GM23338 (cell line): Measurements from ENCODE around the gene USP30.

Experiments used
- CREB1 ChIP-seq: fragments of 250-450 bp; sonication (Bioruptor Pico); IDR thresholded peaks from 2 replicates; pipeline ENCODE4 v1.5.0; 2020; ENCODE audit warnings: low read depth, mild to moderate bottlenecking, moderate library complexity
- EZH2 ChIP-seq: fragments of 200-600 bp; sonication (generic); IDR thresholded peaks from one replicate; pipeline ENCODE4 v1.8.0; 2017; ENCODE audit warnings: antibody characterized with exemption, mild to moderate bottlenecking, low read depth; ENCODE audit not compliant: unreplicated experiment
- EZH2phosphoT487 ChIP-seq: fragments of 200-600 bp; sonication (generic); IDR thresholded peaks from one replicate; pipeline ENCODE4 v1.8.1; 2018; ENCODE audit warnings: antibody characterized with exemption; ENCODE audit not compliant: unreplicated experiment
- JUNB ChIP-seq: IDR thresholded peaks from one replicate; pipeline ENCODE4 v1.6.1; 2016; ENCODE audit warnings: antibody characterized with exemption; ENCODE audit not compliant: unreplicated experiment
- NANOG ChIP-seq: IDR thresholded peaks from 2 replicates; pipeline ENCODE4 v1.6.1; 2016; ENCODE audit warnings: antibody characterized with exemption, borderline replicate concordance
- POLR2AphosphoS5 ChIP-seq: IDR thresholded peaks from 2 replicates; pipeline ENCODE4 v1.6.1; 2016; ENCODE audit warnings: antibody characterized with exemption, low read depth
- TF ChIP-seq, protein P1 (sequence below), 2 experiments: fragments of 200-600 bp in 1 of 2; sonication (generic) in 1 of 2; conservative IDR thresholded peaks; 2 replicates each; pipeline versions ENCODE4 v1.5.1 to v1.6.1; 2016 to 2017; ENCODE audit warnings: antibody characterized with exemption in 2 of 2, low read depth in 2 of 2, mild to moderate bottlenecking in 2 of 2, moderate library complexity in 1 of 2
- TF ChIP-seq, protein P2 (sequence below): IDR thresholded peaks from one replicate; pipeline ENCODE4 v1.6.1; 2018; ENCODE audit warnings: antibody characterized with exemption; ENCODE audit not compliant: unreplicated experiment

DNA sequence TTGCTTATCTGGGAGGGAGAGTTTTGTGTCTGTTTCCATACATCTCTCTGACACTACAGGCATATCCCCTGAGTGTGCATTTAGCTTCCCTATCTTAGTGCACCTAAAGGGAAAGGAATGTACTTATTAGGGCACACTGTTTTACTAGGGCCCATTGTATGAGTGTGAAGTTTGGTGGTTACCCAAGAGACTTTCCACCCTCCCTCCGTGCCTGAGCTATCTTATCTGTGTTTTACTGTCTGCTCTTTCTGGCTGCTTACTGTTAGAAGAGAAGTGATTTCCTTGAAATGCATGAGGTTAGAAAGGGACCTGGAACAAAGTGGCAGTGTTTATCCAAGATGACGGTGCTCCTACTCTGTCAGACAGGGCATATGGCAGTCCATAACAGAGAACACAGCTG lies 23.0 kb upstream of the USP30 start:
- TF ChIP-seq, protein P1, sequence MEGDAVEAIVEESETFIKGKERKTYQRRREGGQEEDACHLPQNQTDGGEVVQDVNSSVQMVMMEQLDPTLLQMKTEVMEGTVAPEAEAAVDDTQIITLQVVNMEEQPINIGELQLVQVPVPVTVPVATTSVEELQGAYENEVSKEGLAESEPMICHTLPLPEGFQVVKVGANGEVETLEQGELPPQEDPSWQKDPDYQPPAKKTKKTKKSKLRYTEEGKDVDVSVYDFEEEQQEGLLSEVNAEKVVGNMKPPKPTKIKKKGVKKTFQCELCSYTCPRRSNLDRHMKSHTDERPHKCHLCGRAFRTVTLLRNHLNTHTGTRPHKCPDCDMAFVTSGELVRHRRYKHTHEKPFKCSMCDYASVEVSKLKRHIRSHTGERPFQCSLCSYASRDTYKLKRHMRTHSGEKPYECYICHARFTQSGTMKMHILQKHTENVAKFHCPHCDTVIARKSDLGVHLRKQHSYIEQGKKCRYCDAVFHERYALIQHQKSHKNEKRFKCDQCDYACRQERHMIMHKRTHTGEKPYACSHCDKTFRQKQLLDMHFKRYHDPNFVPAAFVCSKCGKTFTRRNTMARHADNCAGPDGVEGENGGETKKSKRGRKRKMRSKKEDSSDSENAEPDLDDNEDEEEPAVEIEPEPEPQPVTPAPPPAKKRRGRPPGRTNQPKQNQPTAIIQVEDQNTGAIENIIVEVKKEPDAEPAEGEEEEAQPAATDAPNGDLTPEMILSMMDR (conservative IDR thresholded peaks at IDR 0.05; ENCODE audit: low read depth in 2 of 2), result no peak
- TF ChIP-seq CREB1 (CRISPR knock-in tag) (no peak), EZH2 (no peak), POLR2AphosphoS5 (no peak), EZH2phosphoT487 (no peak), JUNB (no peak), NANOG (no peak)
- TF ChIP-seq, protein P2, sequence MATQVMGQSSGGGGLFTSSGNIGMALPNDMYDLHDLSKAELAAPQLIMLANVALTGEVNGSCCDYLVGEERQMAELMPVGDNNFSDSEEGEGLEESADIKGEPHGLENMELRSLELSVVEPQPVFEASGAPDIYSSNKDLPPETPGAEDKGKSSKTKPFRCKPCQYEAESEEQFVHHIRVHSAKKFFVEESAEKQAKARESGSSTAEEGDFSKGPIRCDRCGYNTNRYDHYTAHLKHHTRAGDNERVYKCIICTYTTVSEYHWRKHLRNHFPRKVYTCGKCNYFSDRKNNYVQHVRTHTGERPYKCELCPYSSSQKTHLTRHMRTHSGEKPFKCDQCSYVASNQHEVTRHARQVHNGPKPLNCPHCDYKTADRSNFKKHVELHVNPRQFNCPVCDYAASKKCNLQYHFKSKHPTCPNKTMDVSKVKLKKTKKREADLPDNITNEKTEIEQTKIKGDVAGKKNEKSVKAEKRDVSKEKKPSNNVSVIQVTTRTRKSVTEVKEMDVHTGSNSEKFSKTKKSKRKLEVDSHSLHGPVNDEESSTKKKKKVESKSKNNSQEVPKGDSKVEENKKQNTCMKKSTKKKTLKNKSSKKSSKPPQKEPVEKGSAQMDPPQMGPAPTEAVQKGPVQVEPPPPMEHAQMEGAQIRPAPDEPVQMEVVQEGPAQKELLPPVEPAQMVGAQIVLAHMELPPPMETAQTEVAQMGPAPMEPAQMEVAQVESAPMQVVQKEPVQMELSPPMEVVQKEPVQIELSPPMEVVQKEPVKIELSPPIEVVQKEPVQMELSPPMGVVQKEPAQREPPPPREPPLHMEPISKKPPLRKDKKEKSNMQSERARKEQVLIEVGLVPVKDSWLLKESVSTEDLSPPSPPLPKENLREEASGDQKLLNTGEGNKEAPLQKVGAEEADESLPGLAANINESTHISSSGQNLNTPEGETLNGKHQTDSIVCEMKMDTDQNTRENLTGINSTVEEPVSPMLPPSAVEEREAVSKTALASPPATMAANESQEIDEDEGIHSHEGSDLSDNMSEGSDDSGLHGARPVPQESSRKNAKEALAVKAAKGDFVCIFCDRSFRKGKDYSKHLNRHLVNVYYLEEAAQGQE, result no peak
